Bronchial epithelial cell (primary cell): ENCODE results near the gene DENND1C. TPM values are rescaled to one million over a fixed set of nuclear protein-coding genes. Genes with fewer than 3 reads are reported as not detected.

ENCODE experiments used
- DNase-seq: peaks from one replicate; pipeline ENCODE4 v3.0.0-alpha.2; 2010; ENCODE audit warnings: low read depth
- FAIRE-seq: peaks from 2 replicates; lab custom pipeline; 2011; peaks lifted over from hg19 to GRCh38; lab: Jason Lieb, UNC
- H3K27me3 ChIP-seq: 2 replicates; pipeline ENCODE4 v1.5.1; 2011; ENCODE audit warnings: low read length; ENCODE audit not compliant: control insufficient read depth, insufficient read depth
- H3K36me3 ChIP-seq: 2 replicates; pipeline ENCODE4 v1.5.1; 2011; ENCODE audit warnings: low read length; ENCODE audit not compliant: control insufficient read depth, insufficient read depth
- H3K4me3 ChIP-seq: 2 replicates; pipeline ENCODE4 v1.5.1; 2011; ENCODE audit warnings: mild to moderate bottlenecking, low read depth, low read length, control low read depth
- CTCF ChIP-seq: IDR thresholded peaks from 2 replicates; pipeline ENCODE4 v1.5.1; 2011; ENCODE audit warnings: mild to moderate bottlenecking, moderate library complexity, low read length, control low read depth, inconsistent platforms; ENCODE audit not compliant: insufficient read depth, severe bottlenecking
- total RNA-seq: library from RNA; depleted of rRNA; stranded (reverse); fragments of >200 nt; gene quantifications from 2 replicates; pipeline ENCODE4 v1.2.1, GENCODE V29; 2014

DENND1C gene
- total RNA-seq, 1 donor from 2014 or later, result under 0.01 TPM

GRCh38 chr19:6451583-6452222 lies 29.9 kb downstream of the DENND1C start:
- TF ChIP-seq CTCF, result no peak
- Histone ChIP-seq H3K4me3 (no peak overlapping the region), H3K36me3 (peaks cover 1% of the 10 kb centered on the region), H3K27me3 (no peaks in the 10 kb centered on the region)
- DNase-seq, result no peak
- FAIRE-seq, result no peak

- Histone ChIP-seq H3K27me3 (no peaks in the 10 kb centered on the region), H3K36me3 (peaks cover 1% of the 10 kb centered on the region), H3K4me3 (no peak overlapping the region)
- no peak for FAIRE-seq
- no peak for TF ChIP-seq CTCF
- no peak for DNase-seq
Measured at GRCh38 chr19:6450166-6450565, 31.4 kb downstream of the DENND1C start.

- TF ChIP-seq CTCF, result no peak
- no peak for FAIRE-seq
Measured at GRCh38 chr19:6448045-6448444, 33.5 kb downstream of the DENND1C start.

GRCh38 chr19:6446452-6446851 lies 35.1 kb downstream of the DENND1C start:
- FAIRE-seq, result no peak
- DNase-seq, result no peak
- no peaks in the 10 kb centered on the region for H3K36me3 ChIP-seq
- H3K4me3 ChIP-seq, result no peak overlapping the region
- no peaks in the 10 kb centered on the region for H3K27me3 ChIP-seq
- no peak for TF ChIP-seq CTCF

More at GRCh38 chr19:6448045-6448444, 33.5 kb downstream of the DENND1C start:
- no peak overlapping the region for H3K4me3 ChIP-seq
- no peak for DNase-seq
- no peaks in the 10 kb centered on the region for H3K36me3 ChIP-seq
- H3K27me3 ChIP-seq, result no peaks in the 10 kb centered on the region

- no peak for FAIRE-seq
- no peaks in the 10 kb centered on the region for H3K27me3 ChIP-seq
- TF ChIP-seq CTCF, result no peak
- H3K4me3 ChIP-seq, result no peak overlapping the region
- DNase-seq, result no peak
- no peaks in the 10 kb centered on the region for H3K36me3 ChIP-seq
Measured at GRCh38 chr19:6443986-6444385, 37.6 kb downstream of the DENND1C start.
